HepG2 (cell line): ENCODE measurements around the gene P3H3. TPM values are rescaled to one million over a fixed set of nuclear protein-coding genes. Genes with fewer than 3 reads are reported as not detected.

ENCODE experiments used
- ATAC-seq: fragments of 200-7000 bp; cut with Tn5 transposase; 3 replicates; pipeline ENCODE4 v1.9.1; 2020; ENCODE audit warnings: mild to moderate bottlenecking, moderate library complexity
- BruUV-seq: library from RNA; stranded (reverse); fragments of 400-500 nt; replicated peaks from 2 replicates; lab custom pipeline; 2021; lab: Mats Ljungman, UMichigan
- CTCF ChIA-PET: fragments of 300-600 bp; formaldehyde crosslinking; extraction: SDS; loops from one replicate; lab custom pipeline; 2021; ENCODE audit warnings: low total read pairs, inconsistent platforms, low intra/inter-chr PET ratio; lab: Yijun Ruan, JAX
- POLR2A ChIA-PET: fragments of 350-600 bp; sonication (Branson Sonifier 250); formaldehyde crosslinking; loops from one replicate; lab custom pipeline; 2020; ENCODE audit warnings: antibody characterized with exemption, inconsistent platforms; lab: Yijun Ruan, JAX
- DNase-seq: peaks from one replicate; pipeline ENCODE4 v3.0.0-alpha.2; 2015; ENCODE audit warnings: low spot score
- FAIRE-seq: peaks from 3 replicates; lab custom pipeline; 2011; peaks lifted over from hg19 to GRCh38; lab: Jason Lieb, UNC
- H2AFZ ChIP-seq: one replicate; pipeline ENCODE4 v1.6.1; 2011; ENCODE audit warnings: low read length, inconsistent platforms
- H3K27ac ChIP-seq: fragments of 300-600 bp; 3 replicates; pipeline ENCODE4 v1.8.0; 2011; ENCODE audit warnings: mixed run types, mild to moderate bottlenecking, mixed read lengths, low read length, inconsistent platforms; ENCODE audit not compliant: insufficient read depth; ENCODE audit errors: extremely low read length
- H3K27me3 ChIP-seq, 2 experiments: fragments of 200-600 bp in 1 of 2; 2 replicates in 1 of 2; 3 replicates in 1 of 2; pipeline versions ENCODE4 v1.6.0 to v1.8.0; 2011; ENCODE audit warnings: low read length in 2 of 2, mild to moderate bottlenecking in 2 of 2, moderate library complexity in 2 of 2, inconsistent platforms in 1 of 2; ENCODE audit not compliant: insufficient read depth in 2 of 2, control insufficient read depth in 1 of 2
- H3K36me3 ChIP-seq, 2 experiments: fragments of 200-600 bp in 1 of 2; replicated peaks in 1 of 2; 2 replicates in 1 of 2; 3 replicates in 1 of 2; pipeline versions ENCODE4 v1.5.1 to v1.8.0; 2011; ENCODE audit warnings: low read length in 2 of 2, inconsistent platforms in 1 of 2; ENCODE audit not compliant: insufficient read depth in 2 of 2, control insufficient read depth in 1 of 2
- H3K4me1 ChIP-seq: 2 replicates; pipeline ENCODE4 v1.5.1; 2012; ENCODE audit warnings: low read length, inconsistent platforms; ENCODE audit not compliant: insufficient read depth
- H3K4me2 ChIP-seq: 2 replicates; pipeline ENCODE4 v1.6.0; 2011; ENCODE audit warnings: low read depth, low read length, inconsistent platforms
- H3K4me3 ChIP-seq, 3 experiments: fragments of 200-600 bp in 1 of 3; sonication (generic), shearing (Covaris generic) in 1 of 3; replicated peaks in 1 of 3; 2 replicates each; pipeline ENCODE4 v1.5.1; 2011 to 2016; ENCODE audit warnings: low read length in 3 of 3, inconsistent platforms in 2 of 3, low read depth in 2 of 3, mild to moderate bottlenecking in 2 of 3, control low read depth in 1 of 3, mixed read lengths in 1 of 3; ENCODE audit not compliant: insufficient read depth in 1 of 3
- H3K79me2 ChIP-seq: one replicate; pipeline ENCODE4 v1.6.1; 2011; ENCODE audit warnings: low read length, inconsistent platforms; ENCODE audit not compliant: insufficient read depth
- H3K9ac ChIP-seq: 2 replicates; pipeline ENCODE4 v1.6.0; 2011; ENCODE audit warnings: mild to moderate bottlenecking, low read depth, low read length, inconsistent platforms; ENCODE audit not compliant: insufficient read depth
- H3K9me3 ChIP-seq: 2 replicates; pipeline ENCODE4 v1.5.1; 2012; ENCODE audit warnings: mild to moderate bottlenecking, low read length
- H4K20me1 ChIP-seq: 2 replicates; pipeline ENCODE4 v1.6.0; 2011; ENCODE audit warnings: inconsistent platforms, mild to moderate bottlenecking, low read length, moderate library complexity; ENCODE audit not compliant: insufficient read depth
- ATF1 ChIP-seq: IDR thresholded peaks from 2 replicates; pipeline ENCODE4 v1.6.1; 2016; ENCODE audit warnings: mild to moderate bottlenecking, control low read depth
- CHD2 ChIP-seq: IDR thresholded peaks from 2 replicates; pipeline ENCODE4 v1.6.1; 2011; ENCODE audit warnings: low read depth, low read length, improper control_type of control experiment
- DDIT3 ChIP-seq: sonication (generic); formaldehyde crosslinking; IDR thresholded peaks from 2 replicates; pipeline ENCODE4 v1.4.0; 2020; ENCODE audit warnings: mild to moderate bottlenecking, missing genetic modification reagents
- GLI4 ChIP-seq: sonication (generic); formaldehyde crosslinking; IDR thresholded peaks from 2 replicates; pipeline ENCODE4 v1.5.1; 2020; ENCODE audit warnings: missing genetic modification reagents, mild to moderate bottlenecking, moderate library complexity, borderline replicate concordance
- HOXA3 ChIP-seq: sonication (generic); formaldehyde crosslinking; IDR thresholded peaks from 2 replicates; pipeline ENCODE4 v1.5.0; 2020; ENCODE audit warnings: missing genetic modification reagents
- IRF1 ChIP-seq: sonication (generic); formaldehyde crosslinking; IDR thresholded peaks from 2 replicates; pipeline ENCODE4 v1.4.0; 2020; ENCODE audit warnings: low read depth, mild to moderate bottlenecking, missing genetic modification reagents
- STAG1 ChIP-seq: sonication (generic); formaldehyde crosslinking; IDR thresholded peaks from 2 replicates; pipeline ENCODE4 v1.4.0; 2020; ENCODE audit warnings: missing genetic modification reagents
- SUZ12 ChIP-seq: fragments of 150-350 bp; IDR thresholded peaks from 2 replicates; pipeline ENCODE4 v1.6.1; 2014; ENCODE audit warnings: low read depth, low read length
- UBTF ChIP-seq: sonication (generic); formaldehyde crosslinking; IDR thresholded peaks from 2 replicates; pipeline ENCODE4 v1.4.0; 2020; ENCODE audit warnings: mild to moderate bottlenecking, missing genetic modification reagents
- ZBTB7A ChIP-seq: sonication (generic); formaldehyde crosslinking; IDR thresholded peaks from 2 replicates; pipeline ENCODE4 v1.8.0; 2022; ENCODE audit warnings: mild to moderate bottlenecking, missing genetic modification reagents
- ZNF282 ChIP-seq: fragments of 450-650 bp; IDR thresholded peaks from 2 replicates; pipeline ENCODE4 v1.6.1; 2018; ENCODE audit not compliant: partially characterized antibody
- ZNF605 ChIP-seq: sonication (generic); formaldehyde crosslinking; IDR thresholded peaks from 2 replicates; pipeline ENCODE4 v1.8.0; 2022; ENCODE audit warnings: mild to moderate bottlenecking, missing genetic modification reagents
- ZNF788 ChIP-seq: sonication (generic); formaldehyde crosslinking; IDR thresholded peaks from 2 replicates; pipeline ENCODE4 v1.5.0; 2020; ENCODE audit warnings: mild to moderate bottlenecking, missing genetic modification reagents, borderline replicate concordance
- ZSCAN30 ChIP-seq: sonication (generic); formaldehyde crosslinking; IDR thresholded peaks from 2 replicates; pipeline ENCODE4 v1.5.0; 2020; ENCODE audit warnings: mild to moderate bottlenecking, missing genetic modification reagents
- WGBS: methylation state at CpG from one replicate; pipeline ENCODE4 v1.1.6; 2017; ENCODE audit warnings: low lambda C conversion rate; 5-methylcytosine and 5-hydroxymethylcytosine counted together
- in situ Hi-C: cut with HindIII; loops from 2 replicates; pipeline ENCODE4 v1.10.0; 2017; ENCODE audit warnings: low pct_unique_long_range_greater_than_20kb; ENCODE audit not compliant: extremely low pct_ligation_motif_present
- intact Hi-C: fragments of 100-400 bp; cut with micrococcal nuclease; formaldehyde crosslinking; loops from one replicate; pipeline ENCODE4 v1.10.0; 2022; ENCODE audit not compliant: unreplicated experiment
- polyA plus RNA-seq, 8 experiments: library from polyadenylated mRNA; depleted of rRNA in 3 of 8; stranded (reverse) in 7 of 8; unstranded in 1 of 8; fragments of >200 nt; fragmentation: Illumina TruSeq in 4 of 8; extraction: Trizol in 4 of 8; gene quantifications; 2 replicates each; pipeline versions ENCODE4 v1.2.1 to v1.2.3, GENCODE V29; 2011 to 2016; ENCODE audit warnings: low read depth in 4 of 8, missing spikeins in 1 of 8, mixed read lengths in 1 of 8; ENCODE audit not compliant: insufficient read depth in 1 of 8
- total RNA-seq, 5 experiments: library from RNA; depleted of rRNA; stranded (reverse); fragments of >200 nt; fragmentation: Illumina TruSeq; extraction: Trizol; gene quantifications; 2 replicates each; pipeline ENCODE4 v1.2.3, GENCODE V29; 2016; ENCODE audit warnings: low read depth in 1 of 5
- TF ChIP-seq, protein P1 (sequence below), 2 experiments: sonication (generic) in 1 of 2; formaldehyde crosslinking in 1 of 2; IDR thresholded peaks; 2 replicates each; pipeline versions ENCODE4 v1.4.0 to v1.6.1; 2018 to 2020; ENCODE audit warnings: missing genetic modification reagents in 2 of 2, borderline replicate concordance in 1 of 2, low read depth in 1 of 2, mild to moderate bottlenecking in 1 of 2, missing biosample characterization in 1 of 2

The P3H3 gene
- total and polyA plus RNA-seq, 2 of the 13 experiments (the other 11 are each of a cell fraction or from before 2014, with no cell fraction given): 20.1 to 20.5 TPM

DNA sequence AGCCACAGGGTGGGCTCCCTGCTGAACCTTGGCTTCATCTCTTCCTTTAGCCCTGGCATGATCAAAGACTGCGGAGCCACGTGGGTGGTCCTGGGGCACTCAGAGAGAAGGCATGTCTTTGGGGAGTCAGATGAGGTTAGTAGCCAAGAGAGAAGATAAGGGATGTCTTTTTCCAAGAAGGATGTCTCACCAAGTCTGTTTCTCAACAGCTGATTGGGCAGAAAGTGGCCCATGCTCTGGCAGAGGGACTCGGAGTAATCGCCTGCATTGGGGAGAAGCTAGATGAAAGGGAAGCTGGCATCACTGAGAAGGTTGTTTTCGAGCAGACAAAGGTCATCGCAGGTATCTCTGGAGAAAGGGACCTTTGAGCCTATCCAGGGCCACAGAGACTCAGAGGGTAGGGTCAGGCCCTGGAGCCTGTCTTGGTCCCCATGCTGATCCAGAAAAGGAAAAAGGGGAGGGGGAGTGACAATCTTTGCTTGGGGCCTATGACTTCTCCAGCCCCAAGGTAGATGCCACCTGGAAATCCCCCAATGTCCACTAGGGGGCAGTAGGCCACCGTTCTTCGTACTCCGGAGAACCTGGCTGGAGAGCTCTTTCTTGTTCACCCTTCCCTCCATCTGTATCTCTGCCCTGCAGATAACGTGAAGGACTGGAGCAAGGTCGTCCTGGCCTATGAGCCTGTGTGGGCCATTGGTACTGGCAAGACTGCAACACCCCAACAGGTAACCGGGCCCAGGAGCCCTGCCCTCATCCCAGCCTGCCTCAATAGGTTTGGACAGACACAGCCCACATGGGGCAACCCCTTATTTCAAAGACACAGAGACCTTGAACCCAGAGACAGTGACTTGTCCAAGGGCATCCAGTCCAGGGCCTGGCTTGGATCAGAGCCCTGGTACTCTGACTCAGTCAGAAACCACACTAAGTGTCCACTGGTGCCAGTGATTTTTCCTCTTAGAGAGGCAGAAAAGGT is 41.1 kb downstream of the P3H3 start:
- Histone ChIP-seq H3K4me1 (peaks cover 52% of the 10 kb centered on the region), H3K79me2 (peaks cover 29% of the 10 kb centered on the region), H2AFZ (no peak overlapping the region), H3K36me3 (peaks cover 9 to 24% of the 10 kb centered on the region in 2 experiments), H3K27me3 (no peaks in the 10 kb centered on the region; a peak in 1 of 5 replicates), H3K27ac (peak overlapping the region; percentile 87), H4K20me1 (peaks cover 44% of the 10 kb centered on the region), H3K9ac (peak overlapping the region; percentile 95), H3K4me2 (peak overlapping the region; percentile 93), H3K4me3 (peak overlapping the region; percentile 88 to 96 (median 92)), H3K9me3 (no peaks in the 10 kb centered on the region)
- WGBS: 39% methylated on average over 12 of the region's 12 CpGs
- intact Hi-C loops (loop anchor here (1.0 to 2.0 kb wide), 2 partner anchors 17 to 22 kb away; partner anchors contain the start of gene USP5), in situ Hi-C loops (no loop called here)
- DNase-seq: peak; percentile 77
- CTCF ChIA-PET: interaction anchor here (0.7 to 1.4 kb wide), 7 partner anchors 22 to 96 kb away, joined by 3 to 14 read pairs (median 4); no protein-coding TSS in a partner anchor
- POLR2A ChIA-PET: interaction anchor here (0.8 to 6.0 kb wide), 19 partner anchors 11 to 335 kb away, joined by 3 to 132 read pairs (median 6); partner anchors contain the start of genes C12orf57, CDCA3, ENO2 and GAPDH
- peak; percentile 3; the same call in 2 of the 3 replicates for ATAC-seq
- peak; percentile 85 for FAIRE-seq
- BruUV-seq: no TSS peak
- TF ChIP-seq HOXA3 (CRISPR knock-in tag) (0 out of 2 replicates have a peak, but pooled peaks have one; percentile 10), ZBTB7A (CRISPR knock-in tag) (0 out of 2 replicates have a peak, but pooled peaks have one; percentile 25), ZSCAN30 (CRISPR knock-in tag) (no peak), SUZ12 (no peak), UBTF (CRISPR knock-in tag) (no peak; the same call in 1 of the 2 replicates), ZNF788 (CRISPR knock-in tag) (0 out of 2 replicates have a peak, but pooled peaks have one; percentile 35), ZNF605 (CRISPR knock-in tag) (no peak), CHD2 (no peak), DDIT3 (CRISPR knock-in tag) (no peak), STAG1 (peak; percentile 76), IRF1 (CRISPR knock-in tag) (no peak), ATF1 (CRISPR knock-in tag) (no peak), ZNF282 (no peak), GLI4 (no peak)
- TF ChIP-seq, protein P1, sequence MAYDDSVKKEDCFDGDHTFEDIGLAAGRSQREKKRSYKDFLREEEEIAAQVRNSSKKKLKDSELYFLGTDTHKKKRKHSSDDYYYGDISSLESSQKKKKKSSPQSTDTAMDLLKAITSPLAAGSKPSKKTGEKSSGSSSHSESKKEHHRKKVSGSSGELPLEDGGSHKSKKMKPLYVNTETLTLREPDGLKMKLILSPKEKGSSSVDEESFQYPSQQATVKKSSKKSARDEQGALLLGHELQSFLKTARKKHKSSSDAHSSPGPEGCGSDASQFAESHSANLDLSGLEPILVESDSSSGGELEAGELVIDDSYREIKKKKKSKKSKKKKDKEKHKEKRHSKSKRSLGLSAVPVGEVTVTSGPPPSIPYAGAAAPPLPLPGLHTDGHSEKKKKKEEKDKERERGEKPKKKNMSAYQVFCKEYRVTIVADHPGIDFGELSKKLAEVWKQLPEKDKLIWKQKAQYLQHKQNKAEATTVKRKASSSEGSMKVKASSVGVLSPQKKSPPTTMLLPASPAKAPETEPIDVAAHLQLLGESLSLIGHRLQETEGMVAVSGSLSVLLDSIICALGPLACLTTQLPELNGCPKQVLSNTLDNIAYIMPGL (CRISPR knock-in tag; IDR thresholded peaks at IDR 0.05; ENCODE audit: borderline replicate concordance in 1 of 2, low read depth in 1 of 2): peak; percentile 56 to 62; a peak in 2 of 4 replicates
